K562 (cell line): ENCODE data around the gene ANKRD65. TPM values are rescaled to one million over a fixed set of nuclear protein-coding genes. Genes with fewer than 3 reads are reported as not detected.

Source experiments
- E2F3 ChIP-seq: fragments of 250-450 bp; sonication (Bioruptor Pico); IDR thresholded peaks from 2 replicates; pipeline ENCODE4 v1.4.0; 2020; ENCODE audit warnings: mild to moderate bottlenecking
- FOSL1 ChIP-seq: fragments of 200-800 bp; sonication (Bioruptor generic); conservative IDR thresholded peaks from 2 replicates; pipeline ENCODE4 v1.6.1; 2016; ENCODE audit warnings: missing genetic modification characterization, missing compliant biosample characterization
- FOXM1 ChIP-seq, 2 experiments: fragments of 450-650 bp in 1 of 2; sonication (generic) in 1 of 2; formaldehyde crosslinking in 1 of 2; IDR thresholded peaks; 2 replicates each; pipeline versions ENCODE4 v1.6.1 to v1.9.0; 2017 to 2022; ENCODE audit warnings: low read depth in 2 of 2, mild to moderate bottlenecking in 2 of 2, missing genetic modification reagents in 1 of 2, moderate library complexity in 1 of 2
- IRF2 ChIP-seq: sonication (generic); formaldehyde crosslinking; IDR thresholded peaks from 2 replicates; pipeline ENCODE4 v1.8.1; 2022; ENCODE audit warnings: mild to moderate bottlenecking, missing genetic modification reagents
- MCM2 ChIP-seq: fragments of 450-650 bp; IDR thresholded peaks from 2 replicates; pipeline ENCODE4 v1.6.1; 2017; ENCODE audit warnings: low read depth, mild to moderate bottlenecking
- MTA2 ChIP-seq: fragments of 450-650 bp; IDR thresholded peaks from 2 replicates; pipeline ENCODE4 v1.6.1; 2016; ENCODE audit warnings: low read depth
- NFE2 ChIP-seq: IDR thresholded peaks from 2 replicates; pipeline ENCODE4 v1.6.1; 2014; ENCODE audit warnings: antibody characterized with exemption, low read depth
- NR1H2 ChIP-seq: sonication (generic); formaldehyde crosslinking; IDR thresholded peaks from 2 replicates; pipeline ENCODE4 v1.4.0; 2020; ENCODE audit warnings: mild to moderate bottlenecking, missing genetic modification reagents
- NR2C1 ChIP-seq, 2 experiments: fragments of 450-650 bp; IDR thresholded peaks; 2 replicates each; pipeline ENCODE4 v1.6.1; 2017; ENCODE audit warnings: mild to moderate bottlenecking in 2 of 2, antibody characterized with exemption in 1 of 2, inconsistent platforms in 1 of 2, missing compliant biosample characterization in 1 of 2, missing genetic modification characterization in 1 of 2
- PML ChIP-seq: IDR thresholded peaks from 2 replicates; pipeline ENCODE4 v1.6.1; 2012; ENCODE audit warnings: low read length, inconsistent platforms
- PRMT5 ChIP-seq: sonication (generic); formaldehyde crosslinking; IDR thresholded peaks from 2 replicates; pipeline ENCODE4 v1.5.0; 2020; ENCODE audit warnings: missing genetic modification reagents
- PYGO2 ChIP-seq: fragments of 450-650 bp; IDR thresholded peaks from 2 replicates; pipeline ENCODE4 v1.6.1; 2016; ENCODE audit warnings: mild to moderate bottlenecking, missing genetic modification characterization, moderate library complexity, missing compliant biosample characterization
- SAFB2 ChIP-seq: fragments of 200-400 bp; formaldehyde crosslinking; IDR thresholded peaks from 2 replicates; pipeline ENCODE4 v1.6.1; 2018; ENCODE audit warnings: borderline replicate concordance, low read length, low read depth, moderate library complexity; ENCODE audit not compliant: severe bottlenecking
- SRSF3 ChIP-seq: fragments of 200-400 bp; formaldehyde crosslinking; IDR thresholded peaks from 2 replicates; pipeline ENCODE4 v1.6.1; 2016; ENCODE audit warnings: mild to moderate bottlenecking, low read length, moderate library complexity; ENCODE audit not compliant: insufficient read depth
- TRIM28 ChIP-seq: fragments of 450-650 bp; IDR thresholded peaks from 2 replicates; pipeline ENCODE4 v1.6.1; 2017
- ZC3H11A ChIP-seq: IDR thresholded peaks from 2 replicates; pipeline ENCODE4 v1.6.1; 2012; ENCODE audit warnings: low read depth, low read length, improper control_type of control experiment
- ZNF140 ChIP-seq: fragments of 250-450 bp; sonication (Bioruptor Pico); IDR thresholded peaks from 2 replicates; pipeline ENCODE4 v1.8.0; 2021; ENCODE audit warnings: moderate library complexity, mild to moderate bottlenecking, inconsistent platforms
- ZNF217 ChIP-seq: sonication (generic); formaldehyde crosslinking; IDR thresholded peaks from 2 replicates; pipeline ENCODE4 v1.8.0; 2022; ENCODE audit warnings: mild to moderate bottlenecking, missing genetic modification reagents
- ZNF23 ChIP-seq: fragments of 250-450 bp; sonication (Bioruptor Pico); IDR thresholded peaks from 2 replicates; pipeline ENCODE4 v1.4.0; 2020; ENCODE audit warnings: mild to moderate bottlenecking
- ZNF232 ChIP-seq: sonication (generic); formaldehyde crosslinking; IDR thresholded peaks from 2 replicates; pipeline ENCODE4 v1.8.0; 2022; ENCODE audit warnings: mild to moderate bottlenecking, missing genetic modification reagents
- ZNF445 ChIP-seq: fragments of 250-450 bp; sonication (Bioruptor Pico); IDR thresholded peaks from 2 replicates; pipeline ENCODE4 v1.4.0; 2020; ENCODE audit warnings: low read depth, mild to moderate bottlenecking, moderate library complexity
- polyA plus RNA-seq, 8 experiments: library from polyadenylated mRNA; depleted of rRNA in 4 of 8; stranded (reverse) in 5 of 8; unstranded in 3 of 8; fragments of >200 nt; fragmentation: Nextera tagmentation in 2 of 8; fragmentation: Illumina TruSeq in 1 of 8; extraction: Ambion mirVana in 2 of 8; extraction: Trizol in 1 of 8; gene quantifications; 2 replicates each; pipeline versions ENCODE4 v1.2.1 to v1.2.3, GENCODE V29; 2011 to 2014; ENCODE audit warnings: inconsistent platforms in 1 of 8, missing spikeins in 1 of 8
- total RNA-seq, 7 experiments: library from RNA; depleted of rRNA in 6 of 7; stranded (reverse); fragments of >200 nt in 6 of 7; fragmentation: Illumina TruSeq in 2 of 7; extraction: Trizol in 2 of 7; gene quantifications; 2 replicates each; pipeline versions ENCODE4 v1.2.1 to v1.2.3, GENCODE V29; 2011 to 2021; ENCODE audit warnings: low replicate concordance in 1 of 7
- TF ChIP-seq, protein P1 (sequence below), 2 experiments: fragments of 150-350 bp in 1 of 2; IDR thresholded peaks; 2 replicates each; pipeline ENCODE4 v1.6.1; 2012 to 2016; ENCODE audit warnings: low read depth in 2 of 2, low read length in 2 of 2, mild to moderate bottlenecking in 1 of 2, moderate library complexity in 1 of 2
- TF ChIP-seq, protein P2 (sequence below): fragments of 450-650 bp; conservative IDR thresholded peaks from 2 replicates; pipeline ENCODE4 v1.6.1; 2016; ENCODE audit warnings: missing genetic modification characterization, low read depth, mild to moderate bottlenecking, control low read depth, missing compliant biosample characterization

ANKRD65 gene
- total and polyA plus RNA-seq, 9 of the 15 experiments (the other 6 are each of a cell fraction or from before 2014, with no cell fraction given) = not detected

DNA sequence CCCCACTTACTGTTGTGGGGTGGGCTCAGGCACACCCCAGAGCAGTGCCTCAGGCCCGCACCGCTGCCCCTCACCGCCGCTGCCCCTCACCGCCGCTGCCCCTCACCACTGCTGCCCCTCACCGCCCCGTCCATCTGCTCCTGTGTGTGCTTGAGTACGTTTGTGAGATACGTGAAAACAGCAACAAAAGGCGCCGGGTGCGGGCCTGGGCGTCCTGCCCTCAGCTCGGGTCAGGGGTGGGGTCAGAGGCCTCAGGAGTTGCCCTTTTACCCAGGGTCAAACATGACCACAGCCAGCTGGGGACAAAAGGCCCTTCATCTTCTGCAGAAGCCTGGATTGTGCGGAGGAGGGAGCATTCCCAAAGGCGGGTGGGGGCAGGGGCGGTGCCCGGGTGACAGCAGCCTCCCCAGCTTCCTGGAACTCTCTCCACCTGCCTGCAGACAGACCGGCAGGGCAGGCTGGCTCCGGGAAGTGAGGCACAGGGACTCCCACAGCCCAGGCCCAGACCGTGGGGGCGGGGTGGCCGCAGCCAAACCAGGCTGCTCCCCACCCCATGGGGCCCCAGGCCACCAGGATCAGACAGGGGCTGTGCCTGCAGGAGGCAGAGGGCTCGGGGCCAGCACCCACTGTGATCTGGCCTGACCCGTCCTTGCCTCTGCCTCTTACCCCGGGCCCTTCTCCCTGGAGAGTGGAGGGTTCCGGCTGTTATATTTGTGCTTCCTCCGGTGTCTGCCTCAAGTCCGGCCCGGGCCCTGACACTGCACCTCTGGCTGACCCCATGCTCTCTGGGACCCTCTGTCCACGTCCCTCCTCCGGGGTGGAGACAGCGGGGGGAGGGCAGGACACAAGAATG lies 12.1 kb upstream of the ANKRD65 start (continued):
- no peak for TF ChIP-seq ZNF23 (CRISPR knock-in tag)
- TF ChIP-seq NFE2 = no peak
- no peak; the same call in 1 of the 2 replicates for TF ChIP-seq MTA2
- TF ChIP-seq ZNF217 = no peak
- no peak for TF ChIP-seq ZNF232 (CRISPR knock-in tag)
- peak; percentile 93 for TF ChIP-seq NR2C1 (IDR thresholded peaks at IDR 0.05)
- TF ChIP-seq NR2C1 (tag; IDR thresholded peaks at IDR 0.05) = peak; percentile 96
- TF ChIP-seq PYGO2 = no peak
- 0 out of 2 replicates have a peak, but pooled peaks have one; percentile 11 for TF ChIP-seq FOSL1 (tag)
- TF ChIP-seq ZC3H11A = no peak
- TF ChIP-seq, protein P1, sequence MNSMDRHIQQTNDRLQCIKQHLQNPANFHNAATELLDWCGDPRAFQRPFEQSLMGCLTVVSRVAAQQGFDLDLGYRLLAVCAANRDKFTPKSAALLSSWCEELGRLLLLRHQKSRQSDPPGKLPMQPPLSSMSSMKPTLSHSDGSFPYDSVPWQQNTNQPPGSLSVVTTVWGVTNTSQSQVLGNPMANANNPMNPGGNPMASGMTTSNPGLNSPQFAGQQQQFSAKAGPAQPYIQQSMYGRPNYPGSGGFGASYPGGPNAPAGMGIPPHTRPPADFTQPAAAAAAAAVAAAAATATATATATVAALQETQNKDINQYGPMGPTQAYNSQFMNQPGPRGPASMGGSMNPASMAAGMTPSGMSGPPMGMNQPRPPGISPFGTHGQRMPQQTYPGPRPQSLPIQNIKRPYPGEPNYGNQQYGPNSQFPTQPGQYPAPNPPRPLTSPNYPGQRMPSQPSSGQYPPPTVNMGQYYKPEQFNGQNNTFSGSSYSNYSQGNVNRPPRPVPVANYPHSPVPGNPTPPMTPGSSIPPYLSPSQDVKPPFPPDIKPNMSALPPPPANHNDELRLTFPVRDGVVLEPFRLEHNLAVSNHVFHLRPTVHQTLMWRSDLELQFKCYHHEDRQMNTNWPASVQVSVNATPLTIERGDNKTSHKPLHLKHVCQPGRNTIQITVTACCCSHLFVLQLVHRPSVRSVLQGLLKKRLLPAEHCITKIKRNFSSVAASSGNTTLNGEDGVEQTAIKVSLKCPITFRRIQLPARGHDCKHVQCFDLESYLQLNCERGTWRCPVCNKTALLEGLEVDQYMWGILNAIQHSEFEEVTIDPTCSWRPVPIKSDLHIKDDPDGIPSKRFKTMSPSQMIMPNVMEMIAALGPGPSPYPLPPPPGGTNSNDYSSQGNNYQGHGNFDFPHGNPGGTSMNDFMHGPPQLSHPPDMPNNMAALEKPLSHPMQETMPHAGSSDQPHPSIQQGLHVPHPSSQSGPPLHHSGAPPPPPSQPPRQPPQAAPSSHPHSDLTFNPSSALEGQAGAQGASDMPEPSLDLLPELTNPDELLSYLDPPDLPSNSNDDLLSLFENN (IDR thresholded peaks at IDR 0.05; ENCODE audit: low read depth in 2 of 2, low read length in 2 of 2) = no peak
- TF ChIP-seq MCM2 = no peak
- TF ChIP-seq FOXM1 (IDR thresholded peaks at IDR 0.05; ENCODE audit: low read depth) = no peak
- TF ChIP-seq FOXM1 (CRISPR knock-in tag; IDR thresholded peaks at IDR 0.05; ENCODE audit: low read depth) = no peak
- 0 out of 2 replicates have a peak, but pooled peaks have one; percentile 32 for TF ChIP-seq TRIM28
- TF ChIP-seq, protein P2, sequence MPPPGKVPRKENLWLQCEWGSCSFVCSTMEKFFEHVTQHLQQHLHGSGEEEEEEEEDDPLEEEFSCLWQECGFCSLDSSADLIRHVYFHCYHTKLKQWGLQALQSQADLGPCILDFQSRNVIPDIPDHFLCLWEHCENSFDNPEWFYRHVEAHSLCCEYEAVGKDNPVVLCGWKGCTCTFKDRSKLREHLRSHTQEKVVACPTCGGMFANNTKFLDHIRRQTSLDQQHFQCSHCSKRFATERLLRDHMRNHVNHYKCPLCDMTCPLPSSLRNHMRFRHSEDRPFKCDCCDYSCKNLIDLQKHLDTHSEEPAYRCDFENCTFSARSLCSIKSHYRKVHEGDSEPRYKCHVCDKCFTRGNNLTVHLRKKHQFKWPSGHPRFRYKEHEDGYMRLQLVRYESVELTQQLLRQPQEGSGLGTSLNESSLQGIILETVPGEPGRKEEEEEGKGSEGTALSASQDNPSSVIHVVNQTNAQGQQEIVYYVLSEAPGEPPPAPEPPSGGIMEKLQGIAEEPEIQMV (tag) = no peak
- TF ChIP-seq SRSF3 = no peak
- TF ChIP-seq IRF2 (CRISPR knock-in tag) = no peak
- no peak for TF ChIP-seq SAFB2
- TF ChIP-seq PML = 0 out of 2 replicates have a peak, but pooled peaks have one; percentile 53
- TF ChIP-seq E2F3 (CRISPR knock-in tag) = peak; percentile 62; the same call in 1 of the 2 replicates
- no peak for TF ChIP-seq PRMT5 (CRISPR knock-in tag)
- TF ChIP-seq ZNF445 (CRISPR knock-in tag) = no peak
- no peak for TF ChIP-seq NR1H2 (CRISPR knock-in tag)
- TF ChIP-seq ZNF140 (CRISPR knock-in tag) = no peak
